Liver (tissue), 9 donors: ENCODE data around the gene TRERF1. TPM values are rescaled to one million over a fixed set of nuclear protein-coding genes. Genes with fewer than 3 reads are reported as not detected.

Experiments
- DNase-seq: peaks from one replicate; pipeline ENCODE4 v3.0.0-alpha.2; 2017; ENCODE audit warnings: low spot score
- H3K27ac ChIP-seq, 2 donors: one replicate each; pipeline ENCODE4 v1.7.0; 2013; ENCODE audit warnings: inconsistent platforms in 2 of 2, low read length in 2 of 2, control low read depth in 1 of 2, low read depth in 1 of 2, mild to moderate bottlenecking in 1 of 2
- H3K27me3 ChIP-seq, 4 donors: one replicate each; pipeline versions ENCODE4 v1.6.1 to v1.7.0; 2013; ENCODE audit warnings: low read length in 3 of 4, inconsistent platforms in 1 of 4, mild to moderate bottlenecking in 1 of 4, moderate library complexity in 1 of 4; ENCODE audit not compliant: control insufficient read depth in 4 of 4, insufficient read depth in 4 of 4
- H3K36me3 ChIP-seq, 4 donors: one replicate each; pipeline versions ENCODE4 v1.6.1 to v1.7.0; 2013; ENCODE audit warnings: low read length in 3 of 4, mild to moderate bottlenecking in 3 of 4, low read depth in 1 of 4, moderate library complexity in 1 of 4; ENCODE audit not compliant: control insufficient read depth in 4 of 4, insufficient read depth in 3 of 4
- H3K4me1 ChIP-seq, 4 donors: one replicate each; pipeline versions ENCODE4 v1.6.1 to v1.7.0; 2013; ENCODE audit warnings: low read length in 3 of 4, mild to moderate bottlenecking in 3 of 4, moderate library complexity in 1 of 4; ENCODE audit not compliant: control insufficient read depth in 4 of 4, insufficient read depth in 4 of 4
- H3K4me3 ChIP-seq, 3 donors: one replicate each; pipeline versions ENCODE4 v1.6.1 to v1.7.0; 2013; ENCODE audit warnings: low read length in 3 of 3, control low read depth in 1 of 3, low read depth in 1 of 3, mild to moderate bottlenecking in 1 of 3
- H3K9ac ChIP-seq, 2 donors: one replicate each; pipeline ENCODE4 v1.7.0; 2013; ENCODE audit warnings: low read length in 2 of 2, mild to moderate bottlenecking in 2 of 2, moderate library complexity in 2 of 2, control low read depth in 1 of 2, low read depth in 1 of 2
- H3K9me3 ChIP-seq, 4 donors: one replicate each; pipeline versions ENCODE4 v1.6.1 to v1.7.0; 2013; ENCODE audit warnings: low read length in 3 of 4; ENCODE audit not compliant: control insufficient read depth in 4 of 4
- ATF3 ChIP-seq: IDR thresholded peaks from 2 replicates; pipeline ENCODE4 v1.6.1; 2016; ENCODE audit warnings: antibody characterized with exemption
- CTCF ChIP-seq: fragments of 150-350 bp; IDR thresholded peaks from 2 replicates; pipeline ENCODE4 v1.5.1; 2017; ENCODE audit warnings: improper control_type of control experiment, low read depth, low read length; ENCODE audit not compliant: missing input control
- EGR1 ChIP-seq, 2 donors: IDR thresholded peaks; 2 replicates each; pipeline ENCODE4 v1.6.1; 2016 to 2018; ENCODE audit warnings: antibody characterized with exemption in 2 of 2, low read depth in 2 of 2
- FOXA1 ChIP-seq: IDR thresholded peaks from 2 replicates; pipeline ENCODE4 v1.6.1; 2016; ENCODE audit warnings: antibody characterized with exemption
- FOXA2 ChIP-seq: IDR thresholded peaks from 2 replicates; pipeline ENCODE4 v1.6.1; 2016; ENCODE audit warnings: antibody characterized with exemption
- GABPA ChIP-seq, 2 donors: IDR thresholded peaks in 1 of 2; conservative IDR thresholded peaks in 1 of 2; 2 replicates each; pipeline ENCODE4 v1.6.1; 2016; ENCODE audit warnings: antibody characterized with exemption in 2 of 2, mild to moderate bottlenecking in 1 of 2, moderate library complexity in 1 of 2
- HNF4A ChIP-seq, 2 donors: conservative IDR thresholded peaks; 2 replicates each; pipeline ENCODE4 v1.6.1; 2016; ENCODE audit warnings: antibody characterized with exemption in 2 of 2, mild to moderate bottlenecking in 2 of 2
- HNF4G ChIP-seq: IDR thresholded peaks from 2 replicates; pipeline ENCODE4 v1.6.1; 2016; ENCODE audit warnings: antibody characterized with exemption
- JUND ChIP-seq, 2 donors: IDR thresholded peaks; 2 replicates each; pipeline ENCODE4 v1.6.1; 2016; ENCODE audit warnings: antibody characterized with exemption in 2 of 2
- NR2F2 ChIP-seq: IDR thresholded peaks from 2 replicates; pipeline ENCODE4 v1.6.1; 2016; ENCODE audit warnings: antibody characterized with exemption
- RAD21 ChIP-seq, 2 donors: IDR thresholded peaks; 2 replicates each; pipeline ENCODE4 v1.6.1; 2016; ENCODE audit warnings: antibody characterized with exemption in 2 of 2, mild to moderate bottlenecking in 2 of 2
- RXRA ChIP-seq, 2 donors: IDR thresholded peaks; 2 replicates each; pipeline ENCODE4 v1.6.1; 2017 to 2018; ENCODE audit warnings: antibody characterized with exemption in 2 of 2, mild to moderate bottlenecking in 1 of 2
- SP1 ChIP-seq: IDR thresholded peaks from 2 replicates; pipeline ENCODE4 v1.6.1; 2018; ENCODE audit warnings: antibody characterized with exemption, mild to moderate bottlenecking
- TAF1 ChIP-seq: conservative IDR thresholded peaks from 2 replicates; pipeline ENCODE4 v1.6.1; 2016; ENCODE audit warnings: antibody characterized with exemption, mild to moderate bottlenecking
- YY1 ChIP-seq: IDR thresholded peaks from 2 replicates; pipeline ENCODE4 v1.6.1; 2016; ENCODE audit warnings: antibody characterized with exemption, mild to moderate bottlenecking
- ZBTB33 ChIP-seq: IDR thresholded peaks from 2 replicates; pipeline ENCODE4 v1.6.1; 2016; ENCODE audit warnings: antibody characterized with exemption
- WGBS: extraction: QIAGEN DNeasy Blood & Tissue Kit; methylation state at CpG from one replicate; pipeline ENCODE4 v1.1.7; 2013; 5-methylcytosine and 5-hydroxymethylcytosine counted together
- polyA plus RNA-seq, 2 donors: library from polyadenylated mRNA; stranded (reverse) in 1 of 2; unstranded in 1 of 2; fragments of 200-250 nt in 1 of 2; fragments of >200 nt in 1 of 2; fragmentation: Nextera tagmentation in 1 of 2; extraction: Ambion mirVana in 1 of 2; gene quantifications; one replicate each; pipeline versions ENCODE4 v1.2.1 to v1.2.3, GENCODE V29; 2013 to 2015
- total RNA-seq, 2 donors: library from RNA; depleted of rRNA; stranded (reverse); fragments of >200 nt; gene quantifications; one replicate each; pipeline ENCODE4 v1.2.3, GENCODE V29; 2014
- TF ChIP-seq, protein P1 (sequence below): IDR thresholded peaks from 2 replicates; pipeline ENCODE4 v1.6.1; 2016; ENCODE audit warnings: antibody characterized with exemption, mild to moderate bottlenecking
- TF ChIP-seq, protein P2 (sequence below): IDR thresholded peaks from 2 replicates; pipeline ENCODE4 v1.6.1; 2016; ENCODE audit warnings: antibody characterized with exemption
- donor health status: healthy.
- donor health status: healthy.
- donor health status: healthy.
- donor health status: healthy.
- donor health status: healthy.

Gene TRERF1
- total and polyA plus RNA-seq, 4 donors, result 0.33 to 1.3 (median 0.68) TPM

- TF ChIP-seq CTCF, result no peak
Observed at GRCh38 chr6:42390228-42390934, 61.3 kb downstream of the TRERF1 start (continued).

GRCh38 chr6:42389736-42390135 lies 62.0 kb downstream of the TRERF1 start:
- no peak for DNase-seq
- no peak overlapping the region for H3K4me3 ChIP-seq
- 83% methylated on average over 6 of the region's 6 CpGs for WGBS
- no peaks in the 10 kb centered on the region for H3K9me3 ChIP-seq
- H3K9ac ChIP-seq, result peak overlapping the region in 1 of 2 donors; percentile 14
- no peaks in the 10 kb centered on the region for H3K4me1 ChIP-seq
- TF ChIP-seq YY1 (no peak), TAF1 (no peak), SP1 (no peak), ATF3 (no peak), ZBTB33 (no peak), CTCF (no peak), JUND (IDR thresholded peaks at IDR 0.05) (no peak), FOXA1 (no peak), GABPA (IDR thresholded peaks at IDR 0.05 in 1 of 2, conservative IDR thresholded peaks at IDR 0.05 in 1 of 2) (no peak), EGR1 (IDR thresholded peaks at IDR 0.05; ENCODE audit: low read depth in 2 of 2) (no peak), FOXA2 (no peak), HNF4G (no peak), RXRA (IDR thresholded peaks at IDR 0.05) (no peak), RAD21 (IDR thresholded peaks at IDR 0.05) (no peak), HNF4A (conservative IDR thresholded peaks at IDR 0.05) (no peak), NR2F2 (no peak)
- TF ChIP-seq, protein P1, sequence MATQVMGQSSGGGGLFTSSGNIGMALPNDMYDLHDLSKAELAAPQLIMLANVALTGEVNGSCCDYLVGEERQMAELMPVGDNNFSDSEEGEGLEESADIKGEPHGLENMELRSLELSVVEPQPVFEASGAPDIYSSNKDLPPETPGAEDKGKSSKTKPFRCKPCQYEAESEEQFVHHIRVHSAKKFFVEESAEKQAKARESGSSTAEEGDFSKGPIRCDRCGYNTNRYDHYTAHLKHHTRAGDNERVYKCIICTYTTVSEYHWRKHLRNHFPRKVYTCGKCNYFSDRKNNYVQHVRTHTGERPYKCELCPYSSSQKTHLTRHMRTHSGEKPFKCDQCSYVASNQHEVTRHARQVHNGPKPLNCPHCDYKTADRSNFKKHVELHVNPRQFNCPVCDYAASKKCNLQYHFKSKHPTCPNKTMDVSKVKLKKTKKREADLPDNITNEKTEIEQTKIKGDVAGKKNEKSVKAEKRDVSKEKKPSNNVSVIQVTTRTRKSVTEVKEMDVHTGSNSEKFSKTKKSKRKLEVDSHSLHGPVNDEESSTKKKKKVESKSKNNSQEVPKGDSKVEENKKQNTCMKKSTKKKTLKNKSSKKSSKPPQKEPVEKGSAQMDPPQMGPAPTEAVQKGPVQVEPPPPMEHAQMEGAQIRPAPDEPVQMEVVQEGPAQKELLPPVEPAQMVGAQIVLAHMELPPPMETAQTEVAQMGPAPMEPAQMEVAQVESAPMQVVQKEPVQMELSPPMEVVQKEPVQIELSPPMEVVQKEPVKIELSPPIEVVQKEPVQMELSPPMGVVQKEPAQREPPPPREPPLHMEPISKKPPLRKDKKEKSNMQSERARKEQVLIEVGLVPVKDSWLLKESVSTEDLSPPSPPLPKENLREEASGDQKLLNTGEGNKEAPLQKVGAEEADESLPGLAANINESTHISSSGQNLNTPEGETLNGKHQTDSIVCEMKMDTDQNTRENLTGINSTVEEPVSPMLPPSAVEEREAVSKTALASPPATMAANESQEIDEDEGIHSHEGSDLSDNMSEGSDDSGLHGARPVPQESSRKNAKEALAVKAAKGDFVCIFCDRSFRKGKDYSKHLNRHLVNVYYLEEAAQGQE, result no peak
- TF ChIP-seq, protein P2, sequence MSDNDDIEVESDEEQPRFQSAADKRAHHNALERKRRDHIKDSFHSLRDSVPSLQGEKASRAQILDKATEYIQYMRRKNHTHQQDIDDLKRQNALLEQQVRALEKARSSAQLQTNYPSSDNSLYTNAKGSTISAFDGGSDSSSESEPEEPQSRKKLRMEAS, result no peak
- no peaks in the 10 kb centered on the region for H3K27me3 ChIP-seq
- no peaks in the 10 kb centered on the region for H3K36me3 ChIP-seq
- no peak overlapping the region for H3K27ac ChIP-seq
